ENCODE measurements around the gene CNTFR. TPM values are rescaled to one million over a fixed set of nuclear protein-coding genes. Genes with fewer than 3 reads are reported as not detected.
A peak's percentile ranks its signal among the peaks of the same experiment; 100 is the strongest.

Gene CNTFR
- total and polyA plus RNA-seq, 2 experiments from 2014 or later: not detected

- Histone ChIP-seq H3K27ac (no peak within 1 kb of the TSS), H3K27me3 (replicated peaks; ENCODE audit: insufficient read depth) (peaks cover 28% of the 10 kb centered on the region), H3K4me2 (ENCODE audit: unreplicated experiment) (peak within 1 kb of the TSS; percentile 84), H3K9me2 (ENCODE audit: insufficient read depth) (no peaks in the 10 kb centered on the region), H3K79me2 (ENCODE audit: insufficient read depth) (no peaks in the 10 kb centered on the region), H3K4me1 (ENCODE audit: insufficient read depth) (no peaks in the 10 kb centered on the region), H2AFZ (peak within 1 kb of the TSS; percentile 84), H4K20me1 (ENCODE audit: insufficient read depth) (no peaks in the 10 kb centered on the region), H3K36me3 (ENCODE audit: low read depth) (no peaks in the 10 kb centered on the region), H3K9ac (peak within 1 kb of the TSS; percentile 69), H3K9me3 (ENCODE audit: low read depth) (no peaks in the 10 kb centered on the region), H3F3A (ENCODE audit: insufficient read depth) (no peaks in the 10 kb centered on the region), H3K4me3 (peak within 1 kb of the TSS; percentile 73)
- TF ChIP-seq EZH2 (IDR thresholded peaks at IDR 0.05; ENCODE audit: insufficient read depth, poor library complexity, severe bottlenecking): no peak
- TF ChIP-seq EZH2phosphoT487 (IDR thresholded peaks at IDR 0.05; ENCODE audit: insufficient read depth, low read depth): no peak
- WGBS, 2 experiments (ENCODE audit: low coverage in 1 of 2, low lambda C conversion rate in 2 of 2, missing lambda C conversion rate in 2 of 2): 5% methylated on average over 49 to 55 of the region's 63 CpGs
- DNase-seq: peak; percentile 93
- in situ Hi-C loops (cut with MboI): loop anchor here (25.0 kb wide), 1 partner anchor 89 kb away; the partner anchor contains the start of genes DCTN3 and RPP25L
Measured at GRCh38 chr9:34522971-34523797, 66.3 kb downstream of the CNTFR start, which contains the start of gene ENHO. Gene ENHO (minus strand): TSS chr9:34522990. CDS start chr9:34521695, 1,295 bp downstream.

- in situ Hi-C loops (cut with MboI): loop anchor here (25.0 kb wide), 1 partner anchor 90 kb away; the partner anchor contains the start of genes DCTN3 and RPP25L
Measured at GRCh38 chr9:34522091-34522887, 67.2 kb downstream of the CNTFR start.

GRCh38 chr9:34521406-34522045 lies 68.0 kb downstream of the CNTFR start:
- H3K4me2 ChIP-seq (ENCODE audit: unreplicated experiment): no peak overlapping the region

More at GRCh38 chr9:34522091-34522887, 67.2 kb downstream of the CNTFR start:
- peak overlapping the region; percentile 69 for H3K9ac ChIP-seq
- H3K27ac ChIP-seq: no peak overlapping the region
- H3K9me2 ChIP-seq (ENCODE audit: insufficient read depth): no peaks in the 10 kb centered on the region
- peak overlapping the region; percentile 84 for H2AFZ ChIP-seq
- peaks cover 28% of the 10 kb centered on the region for H3K27me3 ChIP-seq (replicated peaks; ENCODE audit: insufficient read depth)
- H3K4me2 ChIP-seq (ENCODE audit: unreplicated experiment): peak overlapping the region; percentile 84
- H4K20me1 ChIP-seq (ENCODE audit: insufficient read depth): no peaks in the 10 kb centered on the region
- H3K4me3 ChIP-seq: peak overlapping the region; percentile 73
- H3F3A ChIP-seq (ENCODE audit: insufficient read depth): no peaks in the 10 kb centered on the region
- WGBS, 2 experiments (ENCODE audit: low coverage in 1 of 2, low lambda C conversion rate in 2 of 2, missing lambda C conversion rate in 2 of 2): 7% methylated on average over 24 to 27 of the region's 31 CpGs
- H3K9me3 ChIP-seq (ENCODE audit: low read depth): no peaks in the 10 kb centered on the region
- TF ChIP-seq EZH2 (IDR thresholded peaks at IDR 0.05; ENCODE audit: insufficient read depth, poor library complexity, severe bottlenecking) (peak; percentile 42), EZH2phosphoT487 (IDR thresholded peaks at IDR 0.05; ENCODE audit: insufficient read depth, low read depth) (no peak)
- H3K4me1 ChIP-seq (ENCODE audit: insufficient read depth): no peaks in the 10 kb centered on the region
- no peaks in the 10 kb centered on the region for H3K36me3 ChIP-seq (ENCODE audit: low read depth)
- H3K79me2 ChIP-seq (ENCODE audit: insufficient read depth): no peaks in the 10 kb centered on the region
- DNase-seq: peak; percentile 12

More at GRCh38 chr9:34521406-34522045, 68.0 kb downstream of the CNTFR start:
- H3K4me1 ChIP-seq (ENCODE audit: insufficient read depth): no peaks in the 10 kb centered on the region
- no peak overlapping the region for H3K27ac ChIP-seq
- WGBS, 2 experiments (ENCODE audit: low coverage in 1 of 2, low lambda C conversion rate in 2 of 2, missing lambda C conversion rate in 2 of 2): 85 to 88% methylated on average over 11 of the region's 11 CpGs
- no peak for TF ChIP-seq EZH2phosphoT487 (IDR thresholded peaks at IDR 0.05; ENCODE audit: insufficient read depth, low read depth)
- TF ChIP-seq EZH2 (IDR thresholded peaks at IDR 0.05; ENCODE audit: insufficient read depth, poor library complexity, severe bottlenecking): no peak
- no peaks in the 10 kb centered on the region for H3K79me2 ChIP-seq (ENCODE audit: insufficient read depth)
- no peak overlapping the region for H3K9ac ChIP-seq
- no peaks in the 10 kb centered on the region for H3K9me2 ChIP-seq (ENCODE audit: insufficient read depth)
- DNase-seq: no peak
- H3K4me3 ChIP-seq: no peak overlapping the region
- no peaks in the 10 kb centered on the region for H3K9me3 ChIP-seq (ENCODE audit: low read depth)
- no peak overlapping the region for H2AFZ ChIP-seq
- H3F3A ChIP-seq (ENCODE audit: insufficient read depth): no peaks in the 10 kb centered on the region
- no peaks in the 10 kb centered on the region for H3K36me3 ChIP-seq (ENCODE audit: low read depth)
- peaks cover 28% of the 10 kb centered on the region for H3K27me3 ChIP-seq (replicated peaks; ENCODE audit: insufficient read depth)
- no peaks in the 10 kb centered on the region for H4K20me1 ChIP-seq (ENCODE audit: insufficient read depth)
- in situ Hi-C loops (cut with MboI): loop anchor here (25.0 kb wide), 1 partner anchor 91 kb away; the partner anchor contains the start of genes DCTN3 and RPP25L
